HG02763 (cell line): ENCODE data around the gene FRY.
"Not testable (repeated sequence)": the region's sequence is repeated elsewhere in the genome, so short reads cannot be mapped to it uniquely, and the experiment has no call there.

Experiments
- ATAC-seq: cut with Tn5 transposase; IDR thresholded peaks from one replicate; pipeline ENCODE4 v1.9.1; 2021; ENCODE audit warnings: mild to moderate bottlenecking, moderate library complexity; ENCODE audit not compliant: unreplicated experiment

The FRY gene

GRCh38 chr13:32031025-32031814 lies at the start of gene FRY:
Gene FRY (plus strand): TSS chr13:32031774. CDS start chr13:32031796, 22 bp downstream.
- peak; percentile 68 for ATAC-seq

GRCh38 chr13:31982124-31982523 lies 49.5 kb upstream of the FRY start:
- no peak for ATAC-seq

GRCh38 chr13:31982540-31982939 lies 49.0 kb upstream of the FRY start:
- ATAC-seq = no peak

GRCh38 chr13:31983696-31984095 lies 47.9 kb upstream of the FRY start:
- ATAC-seq = not testable (repeated sequence)

GRCh38 chr13:31984388-31984787 lies 47.2 kb upstream of the FRY start:
- ATAC-seq = not testable (repeated sequence)

GRCh38 chr13:31986676-31987470 lies 44.7 kb upstream of the FRY start:
- no peak for ATAC-seq

GRCh38 chr13:31987535-31988170 lies 43.9 kb upstream of the FRY start:
- ATAC-seq = no peak

GRCh38 chr13:31994367-31994766 lies 37.2 kb upstream of the FRY start:
- ATAC-seq = not testable (repeated sequence)

- no peak for ATAC-seq
These were observed 35.0 kb upstream of the FRY start for GRCh38 chr13:31996601-31997000.

GRCh38 chr13:31997641-31998040 lies 33.9 kb upstream of the FRY start:
- ATAC-seq = no peak

GRCh38 chr13:31998131-31998530 lies 33.4 kb upstream of the FRY start:
- no peak for ATAC-seq

- not testable (repeated sequence) for ATAC-seq
These were observed 30.8 kb upstream of the FRY start for GRCh38 chr13:32000754-32001153.

GRCh38 chr13:32001154-32001768 lies 30.3 kb upstream of the FRY start:
- peak; percentile 76 for ATAC-seq

- ATAC-seq = no peak
These were observed 29.8 kb upstream of the FRY start for GRCh38 chr13:32001769-32002168.

GRCh38 chr13:32002873-32003272 lies 28.7 kb upstream of the FRY start:
- no peak for ATAC-seq

GRCh38 chr13:32007494-32007893 lies 24.1 kb upstream of the FRY start:
- ATAC-seq = no peak

- ATAC-seq = no peak
These were observed 22.9 kb upstream of the FRY start for GRCh38 chr13:32008518-32009175.

GRCh38 chr13:32009362-32009761 lies 22.2 kb upstream of the FRY start:
- no peak for ATAC-seq

- no peak for ATAC-seq
These were observed 21.4 kb upstream of the FRY start for GRCh38 chr13:32010136-32010535.

GRCh38 chr13:32011971-32012370 lies 19.6 kb upstream of the FRY start:
- no peak for ATAC-seq

GRCh38 chr13:32013181-32013580 lies 18.4 kb upstream of the FRY start:
- ATAC-seq = no peak
